ENCODE data around the gene SCAI. TPM values are rescaled to one million over a fixed set of nuclear protein-coding genes. Genes with fewer than 3 reads are reported as not detected.

The SCAI gene
- polyA plus RNA-seq, 2 of the 4 experiments (the other 2 are of a cell fraction) = 2.1 to 5.0 TPM

DNA sequence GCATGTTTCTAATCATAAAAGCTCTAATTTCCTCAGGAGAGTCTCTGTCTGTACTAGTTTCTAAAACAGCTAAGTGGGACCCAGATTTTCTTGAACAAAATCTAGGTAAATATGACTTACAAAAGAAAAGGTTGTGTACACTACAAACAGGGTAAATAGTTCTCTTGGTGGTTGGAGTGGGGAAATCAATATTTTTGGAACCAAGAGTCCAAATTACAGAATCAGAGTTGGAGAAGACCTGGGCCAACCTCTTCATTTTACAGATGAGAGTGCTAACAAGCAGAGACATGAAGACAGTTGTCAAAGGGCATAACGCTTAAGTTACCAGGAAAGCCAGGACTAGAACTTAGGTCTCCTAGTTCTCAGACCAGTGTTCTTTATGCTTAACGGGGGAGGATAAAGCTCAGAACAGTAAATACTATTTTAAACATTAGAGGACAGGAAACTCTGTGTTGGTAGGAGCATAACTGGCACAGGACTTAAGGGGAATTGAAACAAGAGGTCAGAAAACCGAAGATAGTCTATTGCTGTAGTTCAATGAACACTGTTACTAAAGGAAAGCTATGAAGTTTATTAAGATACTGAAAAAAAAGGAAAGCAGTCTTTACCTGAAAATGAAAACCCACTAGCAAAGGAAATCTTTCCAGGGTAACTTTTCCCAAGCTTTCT is 193.1 kb downstream of the SCAI start:
- no peak for FAIRE-seq
- Histone ChIP-seq H3K4me2 (no peak overlapping the region), H3K4me3 (no peak overlapping the region), H3K9me3 (no peaks in the 10 kb centered on the region), H3K27ac (no peak overlapping the region), H3K4me1 (no peaks in the 10 kb centered on the region)
- 80% methylated on average over 3 of the region's 3 CpGs for WGBS (ENCODE audit: missing lambda C conversion rate)
- no peak for TF ChIP-seq CHD2 (IDR thresholded peaks at IDR 0.05; ENCODE audit: low read length, partially characterized antibody)
- TF ChIP-seq EHF (CRISPR knock-in tag; IDR thresholded peaks at IDR 0.05) = no peak
- TF ChIP-seq HOXB5 (CRISPR knock-in tag; IDR thresholded peaks at IDR 0.05) = no peak
- no peak for TF ChIP-seq FOSB (CRISPR knock-in tag; IDR thresholded peaks at IDR 0.05)
- no peak for TF ChIP-seq RFX5 (IDR thresholded peaks at IDR 0.05)
- TF ChIP-seq, protein P1, sequence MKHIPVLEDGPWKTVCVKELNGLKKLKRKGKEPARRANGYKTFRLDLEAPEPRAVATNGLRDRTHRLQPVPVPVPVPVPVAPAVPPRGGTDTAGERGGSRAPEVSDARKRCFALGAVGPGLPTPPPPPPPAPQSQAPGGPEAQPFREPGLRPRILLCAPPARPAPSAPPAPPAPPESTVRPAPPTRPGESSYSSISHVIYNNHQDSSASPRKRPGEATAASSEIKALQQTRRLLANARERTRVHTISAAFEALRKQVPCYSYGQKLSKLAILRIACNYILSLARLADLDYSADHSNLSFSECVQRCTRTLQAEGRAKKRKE (CRISPR knock-in tag; IDR thresholded peaks at IDR 0.05; ENCODE audit: low read depth) = no peak
- TF ChIP-seq, protein P2, sequence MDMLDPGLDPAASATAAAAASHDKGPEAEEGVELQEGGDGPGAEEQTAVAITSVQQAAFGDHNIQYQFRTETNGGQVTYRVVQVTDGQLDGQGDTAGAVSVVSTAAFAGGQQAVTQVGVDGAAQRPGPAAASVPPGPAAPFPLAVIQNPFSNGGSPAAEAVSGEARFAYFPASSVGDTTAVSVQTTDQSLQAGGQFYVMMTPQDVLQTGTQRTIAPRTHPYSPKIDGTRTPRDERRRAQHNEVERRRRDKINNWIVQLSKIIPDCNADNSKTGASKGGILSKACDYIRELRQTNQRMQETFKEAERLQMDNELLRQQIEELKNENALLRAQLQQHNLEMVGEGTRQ (IDR thresholded peaks at IDR 0.05) = no peak
- TF ChIP-seq CHD4 (IDR thresholded peaks at IDR 0.05; ENCODE audit: borderline replicate concordance) = no peak
- TF ChIP-seq, protein P3, sequence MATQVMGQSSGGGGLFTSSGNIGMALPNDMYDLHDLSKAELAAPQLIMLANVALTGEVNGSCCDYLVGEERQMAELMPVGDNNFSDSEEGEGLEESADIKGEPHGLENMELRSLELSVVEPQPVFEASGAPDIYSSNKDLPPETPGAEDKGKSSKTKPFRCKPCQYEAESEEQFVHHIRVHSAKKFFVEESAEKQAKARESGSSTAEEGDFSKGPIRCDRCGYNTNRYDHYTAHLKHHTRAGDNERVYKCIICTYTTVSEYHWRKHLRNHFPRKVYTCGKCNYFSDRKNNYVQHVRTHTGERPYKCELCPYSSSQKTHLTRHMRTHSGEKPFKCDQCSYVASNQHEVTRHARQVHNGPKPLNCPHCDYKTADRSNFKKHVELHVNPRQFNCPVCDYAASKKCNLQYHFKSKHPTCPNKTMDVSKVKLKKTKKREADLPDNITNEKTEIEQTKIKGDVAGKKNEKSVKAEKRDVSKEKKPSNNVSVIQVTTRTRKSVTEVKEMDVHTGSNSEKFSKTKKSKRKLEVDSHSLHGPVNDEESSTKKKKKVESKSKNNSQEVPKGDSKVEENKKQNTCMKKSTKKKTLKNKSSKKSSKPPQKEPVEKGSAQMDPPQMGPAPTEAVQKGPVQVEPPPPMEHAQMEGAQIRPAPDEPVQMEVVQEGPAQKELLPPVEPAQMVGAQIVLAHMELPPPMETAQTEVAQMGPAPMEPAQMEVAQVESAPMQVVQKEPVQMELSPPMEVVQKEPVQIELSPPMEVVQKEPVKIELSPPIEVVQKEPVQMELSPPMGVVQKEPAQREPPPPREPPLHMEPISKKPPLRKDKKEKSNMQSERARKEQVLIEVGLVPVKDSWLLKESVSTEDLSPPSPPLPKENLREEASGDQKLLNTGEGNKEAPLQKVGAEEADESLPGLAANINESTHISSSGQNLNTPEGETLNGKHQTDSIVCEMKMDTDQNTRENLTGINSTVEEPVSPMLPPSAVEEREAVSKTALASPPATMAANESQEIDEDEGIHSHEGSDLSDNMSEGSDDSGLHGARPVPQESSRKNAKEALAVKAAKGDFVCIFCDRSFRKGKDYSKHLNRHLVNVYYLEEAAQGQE (IDR thresholded peaks at IDR 0.05) = no peak
- TF ChIP-seq RARB (CRISPR knock-in tag; IDR thresholded peaks at IDR 0.05) = no peak
- ChIA-PET CTCF (no interaction called here), POLR2A (no interaction called here)
- DNase-seq (ENCODE audit: low read depth in 1 of 2, low spot score in 1 of 2) = no peak
- no peak for ATAC-seq

DNA sequence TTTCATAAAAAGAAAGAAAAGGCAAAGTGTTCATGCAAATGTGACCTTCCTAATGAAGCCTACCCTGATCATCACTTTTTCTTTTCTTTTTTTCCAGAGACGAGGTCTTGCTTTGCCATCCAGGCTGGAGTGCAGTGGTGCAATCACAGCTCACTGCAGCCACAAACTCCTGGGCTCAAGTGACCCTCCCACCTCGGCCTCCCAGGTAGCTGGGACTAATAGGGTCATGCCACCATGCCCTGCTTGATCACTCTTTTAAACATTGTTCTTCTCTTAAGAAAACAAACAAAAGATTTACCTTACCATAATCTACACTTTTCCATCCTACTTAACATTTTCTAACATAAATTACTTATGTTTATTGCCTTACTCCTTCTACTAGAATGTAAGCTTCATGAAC is 193.9 kb downstream of the SCAI start:
- FAIRE-seq = no peak
- Histone ChIP-seq H3K9me3 (no peaks in the 10 kb centered on the region), H3K4me1 (no peaks in the 10 kb centered on the region), H3K27ac (no peak overlapping the region), H3K4me3 (no peak overlapping the region), H3K4me2 (no peak overlapping the region)
- no peak for DNase-seq (ENCODE audit: low read depth in 1 of 2, low spot score in 1 of 2)
- WGBS (ENCODE audit: missing lambda C conversion rate) = 78% methylated on average over 2 of the region's 2 CpGs
- TF ChIP-seq, protein P2 (IDR thresholded peaks at IDR 0.05) = no peak
- no peak for TF ChIP-seq BHLHE40 (IDR thresholded peaks at IDR 0.05; ENCODE audit: low read depth, low read length)
- no peak for TF ChIP-seq MAZ (IDR thresholded peaks at IDR 0.05; ENCODE audit: borderline replicate concordance, low read depth, low read length)
- TF ChIP-seq HOXB5 (CRISPR knock-in tag; IDR thresholded peaks at IDR 0.05) = no peak
- no peak for TF ChIP-seq HOXB13 (CRISPR knock-in tag; IDR thresholded peaks at IDR 0.05; ENCODE audit: low read depth)
- TF ChIP-seq EHF (CRISPR knock-in tag; IDR thresholded peaks at IDR 0.05) = no peak
- no peak for TF ChIP-seq CBX8 (IDR thresholded peaks at IDR 0.05)
- TF ChIP-seq ZSCAN20 (CRISPR knock-in tag; IDR thresholded peaks at IDR 0.05) = no peak
- TF ChIP-seq, protein P4, sequence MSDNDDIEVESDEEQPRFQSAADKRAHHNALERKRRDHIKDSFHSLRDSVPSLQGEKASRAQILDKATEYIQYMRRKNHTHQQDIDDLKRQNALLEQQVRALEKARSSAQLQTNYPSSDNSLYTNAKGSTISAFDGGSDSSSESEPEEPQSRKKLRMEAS (IDR thresholded peaks at IDR 0.05) = no peak
- TF ChIP-seq, protein P5, sequence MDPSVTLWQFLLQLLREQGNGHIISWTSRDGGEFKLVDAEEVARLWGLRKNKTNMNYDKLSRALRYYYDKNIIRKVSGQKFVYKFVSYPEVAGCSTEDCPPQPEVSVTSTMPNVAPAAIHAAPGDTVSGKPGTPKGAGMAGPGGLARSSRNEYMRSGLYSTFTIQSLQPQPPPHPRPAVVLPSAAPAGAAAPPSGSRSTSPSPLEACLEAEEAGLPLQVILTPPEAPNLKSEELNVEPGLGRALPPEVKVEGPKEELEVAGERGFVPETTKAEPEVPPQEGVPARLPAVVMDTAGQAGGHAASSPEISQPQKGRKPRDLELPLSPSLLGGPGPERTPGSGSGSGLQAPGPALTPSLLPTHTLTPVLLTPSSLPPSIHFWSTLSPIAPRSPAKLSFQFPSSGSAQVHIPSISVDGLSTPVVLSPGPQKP (IDR thresholded peaks at IDR 0.05; ENCODE audit: low read depth, low read length) = no peak
- TF ChIP-seq, protein P6, sequence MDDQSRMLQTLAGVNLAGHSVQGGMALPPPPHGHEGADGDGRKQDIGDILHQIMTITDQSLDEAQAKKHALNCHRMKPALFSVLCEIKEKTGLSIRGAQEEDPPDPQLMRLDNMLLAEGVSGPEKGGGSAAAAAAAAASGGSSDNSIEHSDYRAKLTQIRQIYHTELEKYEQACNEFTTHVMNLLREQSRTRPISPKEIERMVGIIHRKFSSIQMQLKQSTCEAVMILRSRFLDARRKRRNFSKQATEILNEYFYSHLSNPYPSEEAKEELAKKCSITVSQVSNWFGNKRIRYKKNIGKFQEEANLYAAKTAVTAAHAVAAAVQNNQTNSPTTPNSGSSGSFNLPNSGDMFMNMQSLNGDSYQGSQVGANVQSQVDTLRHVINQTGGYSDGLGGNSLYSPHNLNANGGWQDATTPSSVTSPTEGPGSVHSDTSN (IDR thresholded peaks at IDR 0.05) = no peak
- TF ChIP-seq HOXA7 (CRISPR knock-in tag; IDR thresholded peaks at IDR 0.05) = no peak
- TF ChIP-seq RNF2 (IDR thresholded peaks at IDR 0.05; ENCODE audit: borderline replicate concordance, low read depth) = no peak
- ATAC-seq = no peak
- CTCF ChIA-PET = no interaction called here
- POLR2A ChIA-PET = no interaction called here
